Heart left ventricle (tissue), 13 donors: Measurements from ENCODE around the gene CYSTM1.

ENCODE experiments used
- CTCF ChIP-seq, 12 donors: fragments of 200-600 bp; sonication (generic) in 4 of 12; IDR thresholded peaks; one replicate each; pipeline versions ENCODE4 v1.5.0 to v1.8.0; 2018 to 2022; ENCODE audit warnings: antibody characterized with exemption in 12 of 12, mild to moderate bottlenecking in 5 of 12
- POLR2A ChIP-seq, 2 donors: fragments of 450-650 bp; IDR thresholded peaks; one replicate each; pipeline ENCODE4 v1.6.1; 2017; ENCODE audit warnings: antibody characterized with exemption in 2 of 2, mild to moderate bottlenecking in 2 of 2, moderate library complexity in 2 of 2
- donor health status: ischemic (EF 13 %, LVEDD 7.1; RV severe dilation, severe dysfunction).
- donor health status: DM: no; HTN: yes; CAD: no.
- donor health status: DM: no; HTN: no; CAD: no.
- donor health status: ischemic (EF 25% LVEDD 6.9; RV normal size, moderate dysfunction).
- donor health status: ischemic (EF 25% LVEDD 5.7; RV mildly dilated, moderate dysfunction).
- donor health status: ischemic (EF 35%, LVEDD 5.7; RV mildly dilated, moderate dysfunction).
- donor health status: nonischemic (EF 11% LVEDD 7.7; RV severe dilation, severe dysfunction).
- donor health status: DM: yes; HTN: yes; CAD: no.
- donor health status: PGD.
- donor health status: ischemic (EF 29% LVEDD 5.4; RV normal size, mild dysfunction).
- donor health status: nonischemic (EF 23%, LVEDD 6.1; RV moderate dilation, normal function).

GRCh38 chr5:140133514-140134167 is 41.3 kb upstream of the CYSTM1 start:
- TF ChIP-seq CTCF (IDR thresholded peaks at IDR 0.05) (no peak), POLR2A (IDR thresholded peaks at IDR 0.05) (no peak)
